GM19023 (cell line): ENCODE data around the gene UGT3A2.
A peak's percentile ranks its signal among the peaks of the same experiment; 100 is the strongest.

Experiments used
- ATAC-seq: cut with Tn5 transposase; IDR thresholded peaks from one replicate; pipeline ENCODE4 v1.9.1; 2021; ENCODE audit warnings: mild to moderate bottlenecking, moderate library complexity; ENCODE audit not compliant: unreplicated experiment

UGT3A2 gene

DNA sequence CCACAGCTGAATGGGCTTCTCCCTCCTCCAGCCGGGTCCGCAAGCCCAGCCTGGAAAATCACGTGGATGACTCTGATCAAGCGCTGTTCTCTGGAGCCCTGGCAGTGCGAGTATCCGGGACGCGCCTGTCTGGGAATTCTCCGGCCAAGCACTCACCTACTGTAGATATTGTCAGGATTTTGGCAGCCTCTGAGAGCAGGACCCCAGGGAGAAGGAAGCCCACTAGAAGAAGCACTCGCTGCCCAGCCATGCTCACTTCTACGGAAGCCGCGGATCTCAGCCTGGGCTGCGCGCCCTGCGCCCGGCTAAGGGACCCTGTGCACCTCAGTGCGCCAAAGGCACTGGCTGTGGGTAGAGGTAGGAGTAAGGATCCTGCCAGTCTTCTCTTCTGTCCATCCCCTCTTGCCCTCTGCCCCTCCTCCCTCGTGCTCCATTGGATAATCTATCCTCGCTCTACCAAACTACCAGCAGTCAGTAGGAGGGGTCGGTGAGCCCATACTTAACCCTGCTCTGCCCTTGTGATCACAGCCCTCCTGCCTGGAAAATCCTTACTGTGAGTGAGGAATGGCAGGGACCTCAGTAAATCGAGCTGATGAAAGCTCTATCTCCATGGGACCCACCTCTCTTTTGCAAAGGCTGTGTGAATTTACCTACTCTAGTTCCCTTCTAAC is at the start of gene UGT3A2:
Gene UGT3A2, minus strand, starts transcription at position 343 of the 671 bp plus-strand sequence. Its CDS starts 93 bp downstream, at position 250.
- no peak for ATAC-seq

DNA sequence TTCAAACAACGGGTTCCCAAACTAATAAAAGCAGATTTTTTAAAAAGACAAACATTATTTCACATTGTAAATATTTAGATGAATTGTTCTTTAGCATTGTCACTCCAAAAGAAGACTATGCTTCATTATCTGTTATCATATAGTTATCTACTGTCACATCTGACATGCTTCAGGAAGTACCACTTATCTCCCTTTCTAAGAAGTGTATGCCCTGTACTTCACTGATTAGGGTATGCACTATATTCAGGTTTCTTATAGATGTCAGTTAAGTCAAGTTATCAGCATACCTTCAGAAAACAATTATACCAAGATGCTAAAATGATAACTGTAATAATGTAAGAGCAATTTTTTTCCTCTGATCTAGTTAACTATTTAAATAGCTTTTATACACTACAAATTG is 44.6 kb upstream of the UGT3A2 start:
- ATAC-seq: no peak

DNA sequence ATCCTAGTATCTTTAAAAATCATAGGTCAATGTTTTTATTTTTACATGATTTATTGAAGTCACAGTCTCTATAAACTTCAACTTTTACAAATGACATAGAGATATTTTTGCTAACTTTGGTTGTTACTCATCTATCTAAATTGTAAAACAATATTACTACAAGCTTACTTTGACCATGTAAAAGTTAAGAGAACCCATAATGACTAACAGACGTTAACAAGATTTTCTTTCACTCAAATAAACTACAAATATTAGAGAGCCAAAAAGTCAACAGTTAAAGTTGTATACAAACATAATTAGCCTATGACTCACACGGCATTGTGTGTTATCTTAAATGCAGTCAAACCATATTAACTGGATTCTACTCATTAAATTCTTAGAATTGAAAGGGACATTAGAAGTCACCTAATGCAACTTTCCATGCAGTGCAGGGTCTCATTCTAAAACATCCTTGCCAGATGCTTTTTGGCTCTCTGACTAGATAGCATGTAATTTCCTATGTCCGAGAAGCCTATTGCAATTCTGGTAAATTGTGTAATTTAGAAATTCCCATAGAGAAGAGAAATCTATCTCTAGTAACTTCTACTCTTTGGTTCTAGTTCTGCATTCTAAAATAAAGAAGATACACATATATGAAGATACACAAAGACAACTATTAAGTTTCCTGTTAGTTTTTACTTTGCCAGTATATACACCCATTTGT is 42.2 kb upstream of the UGT3A2 start:
- ATAC-seq: no peak

- ATAC-seq: no peak
These were observed 39.1 kb upstream of the UGT3A2 start for GRCh38 chr5:36105819-36106218.

DNA sequence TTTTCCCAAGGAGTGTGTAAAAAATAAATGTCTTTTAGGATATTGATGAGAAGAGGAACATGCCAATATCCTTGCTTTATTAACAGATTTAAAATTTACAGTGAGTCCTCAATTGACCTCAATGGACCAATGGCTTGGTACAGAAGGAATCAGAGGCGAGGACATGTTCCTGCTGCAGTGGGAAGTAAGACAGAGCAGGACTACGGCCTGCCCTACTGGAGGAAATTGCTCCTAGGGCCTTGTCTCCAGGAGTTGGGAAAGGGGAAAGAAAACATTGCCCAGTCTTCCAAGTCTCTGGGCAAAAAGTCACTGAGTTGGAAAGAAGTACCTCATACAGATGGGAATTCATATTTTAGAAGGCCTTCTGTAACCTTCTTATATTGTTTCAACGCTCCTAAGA is 33.1 kb upstream of the UGT3A2 start:
- ATAC-seq: no peak

DNA sequence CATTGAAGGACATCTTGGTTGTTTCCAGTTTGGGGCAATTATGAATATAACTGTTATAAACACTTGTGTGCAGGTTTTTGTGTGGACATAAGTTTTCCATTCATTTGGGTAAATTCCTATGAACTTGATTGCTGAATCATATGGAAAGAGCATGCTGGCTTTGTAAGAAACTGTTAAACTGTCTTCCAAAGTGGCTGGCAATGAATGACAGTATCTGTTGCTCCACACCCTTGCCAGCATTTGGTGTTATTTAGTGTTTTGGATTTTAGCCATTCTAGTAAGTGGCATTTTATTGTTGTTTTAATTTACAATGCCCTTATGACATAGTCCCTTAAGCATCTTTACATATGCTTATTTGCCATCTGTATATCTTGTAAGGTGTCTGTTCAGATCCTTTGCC is 29.8 kb upstream of the UGT3A2 start:
- ATAC-seq: no peak

- ATAC-seq: peak; percentile 81
These were observed 23.3 kb upstream of the UGT3A2 start for GRCh38 chr5:36089989-36090388.

GRCh38 chr5:36079200-36079781 is 12.6 kb upstream of the UGT3A2 start:
- peak; percentile 90 for ATAC-seq

DNA sequence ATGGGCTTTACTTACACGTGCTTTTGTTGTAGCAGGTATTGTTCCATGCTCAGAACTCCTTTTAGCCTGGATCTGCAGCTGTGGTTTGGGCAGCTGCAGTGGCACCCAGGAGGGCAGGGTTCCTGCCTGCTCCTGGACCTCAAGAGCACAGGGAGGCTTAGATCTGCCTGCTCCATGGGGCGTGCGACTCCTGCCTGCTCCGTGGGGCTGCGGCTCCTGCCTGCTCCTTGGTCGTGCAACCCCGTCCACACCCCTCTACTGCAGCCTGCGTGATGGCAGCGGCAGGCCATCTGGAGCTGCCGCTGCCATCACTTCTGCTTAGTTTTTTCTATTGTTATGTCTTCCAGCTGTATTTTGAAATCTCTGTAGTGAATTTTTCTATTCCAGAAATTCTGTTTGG is 11.7 kb upstream of the UGT3A2 start:
- ATAC-seq: no peak

DNA sequence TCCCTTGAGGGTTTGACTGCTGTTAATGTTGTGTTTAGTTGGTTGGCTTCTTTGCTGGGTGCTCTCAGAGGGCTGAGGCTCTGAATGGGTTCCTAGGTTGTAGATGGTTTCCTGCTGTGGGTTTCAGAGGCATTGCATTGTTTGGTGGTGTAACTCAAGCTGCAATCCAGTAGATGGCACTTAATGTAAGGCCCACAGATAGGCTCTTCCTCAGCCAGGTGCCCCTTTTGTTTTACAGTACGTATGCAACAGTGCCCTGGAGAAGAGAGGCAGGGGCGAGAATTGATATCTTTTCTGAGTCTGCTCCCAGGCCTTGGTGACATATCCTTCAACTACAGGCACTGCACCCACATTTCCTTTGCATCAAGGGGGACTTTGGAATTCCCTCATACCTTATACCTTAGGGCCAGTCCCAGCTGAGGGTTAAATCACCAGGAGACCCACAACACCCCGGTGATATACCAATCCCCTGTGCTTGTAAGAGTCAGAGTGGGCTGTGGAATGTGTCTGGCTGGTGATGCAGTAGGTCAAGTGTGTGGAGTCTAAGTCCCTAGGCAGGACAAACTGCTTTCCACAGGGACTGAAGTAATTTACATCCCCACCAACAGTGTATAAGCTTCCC is 7.0 kb upstream of the UGT3A2 start:
- peak; percentile 78 for ATAC-seq

DNA sequence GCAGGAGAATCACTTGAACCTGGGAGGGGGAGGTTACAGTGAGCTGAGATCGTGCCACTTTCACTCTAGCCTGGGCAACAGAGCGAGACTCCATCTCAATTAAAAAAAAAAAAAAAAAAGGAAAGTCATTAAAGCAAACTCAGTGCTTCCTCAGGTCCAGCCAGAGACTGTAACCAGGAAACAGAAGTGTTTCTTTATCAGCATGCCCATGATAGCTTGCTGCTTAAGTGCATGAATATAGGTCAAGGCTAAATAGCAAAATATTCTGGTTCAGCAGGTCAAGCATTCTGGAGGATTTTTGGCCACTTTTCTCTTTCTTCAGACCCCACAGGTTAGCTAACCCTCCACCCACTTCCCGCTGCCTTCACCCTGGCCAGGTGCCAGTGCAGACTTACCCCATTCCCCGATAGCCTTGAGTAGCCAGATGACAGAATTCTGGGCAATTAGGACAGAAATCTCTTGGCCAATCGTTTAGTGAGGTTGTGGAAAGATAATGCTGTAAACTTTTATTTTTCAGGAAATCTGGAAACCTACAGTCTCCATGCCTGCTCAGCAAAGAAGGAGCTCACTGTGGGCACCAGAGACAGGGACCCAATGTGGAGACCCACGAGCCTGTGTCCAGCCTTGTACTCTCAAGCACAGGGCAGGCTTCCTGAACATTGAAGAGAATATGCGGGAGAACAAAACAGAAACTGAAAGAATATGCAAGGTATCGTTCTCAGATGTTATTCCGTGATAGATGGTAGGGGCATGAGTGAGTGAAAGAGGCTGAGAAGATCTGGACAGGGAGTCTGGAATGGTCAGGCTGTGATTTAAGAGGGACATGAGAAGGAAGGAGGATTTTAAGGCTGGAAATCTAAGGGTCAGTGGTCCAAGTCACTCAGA is 4.2 kb upstream of the UGT3A2 start:
- ATAC-seq: peak; percentile 71

DNA sequence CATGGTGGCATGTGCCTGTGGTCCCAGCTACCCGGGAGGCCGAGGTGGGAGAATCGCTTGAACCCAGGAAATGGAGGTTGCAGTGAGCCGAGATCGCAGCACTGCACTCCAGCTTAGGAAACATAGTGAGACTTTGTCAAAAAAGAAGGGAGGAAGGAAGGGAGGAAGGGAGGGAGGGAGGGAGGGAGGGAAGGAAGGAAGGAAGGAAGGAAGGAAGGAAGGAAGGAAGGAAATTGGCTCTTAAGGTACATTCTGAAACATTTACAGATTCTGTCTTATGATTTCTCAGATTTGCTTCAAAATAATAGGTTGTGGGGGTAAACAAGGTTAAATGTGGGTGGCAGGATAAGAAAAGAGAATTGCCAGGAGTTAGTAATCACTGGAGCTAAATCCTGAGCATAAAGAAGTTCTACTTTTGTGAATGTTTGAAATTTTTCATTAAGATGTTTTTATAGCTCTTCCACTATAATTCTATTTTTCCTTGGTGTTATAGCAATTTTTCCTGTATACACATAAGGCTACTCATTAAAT is 2.1 kb upstream of the UGT3A2 start:
- ATAC-seq: no peak

DNA sequence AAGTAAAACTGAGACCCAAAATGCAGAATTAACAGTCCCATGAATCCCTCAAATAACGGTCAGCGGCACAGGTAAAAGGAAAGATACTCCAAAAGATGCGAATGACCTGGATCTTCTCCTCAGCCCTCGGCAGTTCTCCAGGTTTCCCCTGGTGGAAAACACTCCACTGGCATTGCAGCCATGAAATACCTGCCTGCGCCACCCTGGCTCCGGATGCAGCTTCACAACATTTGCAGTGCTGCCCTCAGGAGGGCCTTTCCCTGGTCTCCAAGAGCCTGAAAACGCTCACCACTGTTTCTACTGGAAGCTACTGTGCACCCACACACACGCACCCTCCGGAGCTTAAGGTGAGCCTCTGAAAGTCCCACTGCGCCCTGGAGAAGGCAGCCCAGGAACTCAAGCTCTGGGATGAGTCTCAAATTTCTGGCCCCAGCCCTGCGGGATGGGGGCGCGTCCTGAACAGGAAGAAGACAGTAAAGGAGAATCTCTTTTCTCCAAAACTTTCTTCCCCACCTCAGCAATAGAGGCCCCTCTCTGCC is 612 bp downstream of the UGT3A2 start:
- no peak for ATAC-seq

DNA sequence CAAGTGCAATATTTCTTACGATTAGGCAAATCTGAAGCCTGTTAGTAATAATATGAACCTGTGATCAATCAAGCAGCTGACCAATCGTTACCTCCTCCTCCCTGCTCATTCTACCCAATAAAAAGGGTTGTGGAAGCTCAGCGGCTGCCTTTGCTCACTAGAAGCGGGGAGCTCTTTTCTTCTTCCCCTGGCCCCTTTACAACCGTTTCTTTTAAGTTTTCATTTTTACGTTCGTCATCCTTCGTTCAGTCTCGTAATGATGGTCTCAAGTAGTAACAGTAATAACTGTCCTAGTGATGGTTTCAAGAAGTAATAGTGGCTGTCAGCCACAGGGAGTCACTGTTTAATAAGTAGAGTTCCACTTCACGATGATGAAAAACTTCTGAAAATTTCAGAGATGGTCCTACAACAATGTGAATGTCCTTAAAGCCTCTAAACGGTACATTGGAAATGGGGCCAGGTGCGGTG is 6.2 kb downstream of the UGT3A2 start:
- peak; percentile 54 for ATAC-seq

GRCh38 chr5:36059571-36060419 is 6.9 kb downstream of the UGT3A2 start:
- ATAC-seq: no peak

DNA sequence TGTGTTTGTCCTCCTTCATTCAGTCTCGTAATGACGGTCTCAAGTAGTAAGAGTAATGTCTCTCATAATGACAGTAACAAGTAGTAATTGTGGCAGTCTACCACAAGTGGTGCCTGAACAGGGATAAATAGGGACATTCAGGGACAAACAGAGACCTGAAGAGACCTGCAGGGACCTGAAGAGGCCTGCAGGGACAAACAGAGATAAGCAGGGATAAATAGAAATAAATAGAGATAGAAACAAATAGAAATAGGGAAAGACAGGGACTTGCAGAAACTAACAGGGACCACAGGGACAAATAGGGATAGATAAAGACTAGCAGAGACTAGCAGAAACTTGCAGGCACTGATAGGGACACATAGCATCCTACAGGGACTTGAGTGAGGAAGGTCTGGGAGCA is 7.9 kb downstream of the UGT3A2 start:
- ATAC-seq: no peak

- ATAC-seq: no peak
These were observed 9.3 kb downstream of the UGT3A2 start for GRCh38 chr5:36057386-36057785.

- ATAC-seq: no peak
These were observed 10.3 kb downstream of the UGT3A2 start for GRCh38 chr5:36056422-36056821.

DNA sequence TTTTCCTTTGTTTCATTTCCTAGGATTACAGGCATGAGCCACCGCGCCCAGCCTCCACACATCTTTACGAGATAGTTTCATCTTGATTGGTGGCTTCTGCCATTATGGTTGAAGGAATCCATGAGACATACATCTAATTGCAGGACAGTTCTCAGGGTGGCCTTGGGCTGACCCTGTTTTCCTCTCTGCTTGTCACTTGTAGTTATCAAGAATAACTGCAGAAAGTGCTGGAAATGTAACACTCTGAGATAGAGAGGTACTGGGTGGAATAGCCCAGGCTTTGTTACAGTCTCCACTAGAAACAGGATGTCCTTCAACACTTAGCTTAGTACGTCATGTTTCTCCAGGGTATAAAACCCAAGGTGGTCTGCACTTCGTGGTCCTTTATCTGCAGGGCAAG is 10.7 kb downstream of the UGT3A2 start:
- ATAC-seq: no peak
